ENCODE measurements around the gene SPDYE3. TPM values are rescaled to one million over a fixed set of nuclear protein-coding genes. Genes with fewer than 3 reads are reported as not detected.

SPDYE3 gene
- total RNA-seq, 1 experiment from 2014 or later = not detected

- no peaks in the 10 kb centered on the region for H3K79me1 ChIP-seq (ENCODE audit: insufficient read depth, low read depth, low read length, poor library complexity, severe bottlenecking)
- no peak overlapping the region for H2BK120ac ChIP-seq (ENCODE audit: low read depth, low read length, poor library complexity, severe bottlenecking)
- H3T11ph ChIP-seq (ENCODE audit: low read length) = no peak overlapping the region
- no peak overlapping the region for H2AK5ac ChIP-seq (ENCODE audit: insufficient read length, low read length)
- WGBS (ENCODE audit: extremely low coverage, insufficient read length, low lambda C conversion rate) = no CpG with 5 or more reads among the region's 6 CpGs
- no peaks in the 10 kb centered on the region for H3K23me2 ChIP-seq (ENCODE audit: insufficient read length, low read depth, low read length, poor library complexity, severe bottlenecking)
- Mint-ChIP-seq H3K36me3 (ENCODE audit: insufficient read depth in 1 of 3, low read depth in 3 of 3) (peaks cover 9 to 18% (median 12%) of the 10 kb centered on the region in 3 experiments), H3K4me1 (peaks cover 48 to 62% of the 10 kb centered on the region in 2 experiments), H3K27ac (peak overlapping the region in 2 of 3 experiments; percentile 87 to 96; a peak in 4 of 7 replicates), H3K9me3 (no peaks in the 10 kb centered on the region), H3K4me3 (peak overlapping the region; percentile 32 to 61; a peak in 2 of 5 replicates), H3K27me3 (ENCODE audit: low read depth) (no peaks in the 10 kb centered on the region; the same call in 1 of the 2 replicates)
- H2BK12ac ChIP-seq (ENCODE audit: insufficient read length, low read depth, low read length) = no peak overlapping the region
- no peak overlapping the region for H3K9ac ChIP-seq (ENCODE audit: extremely low read depth, insufficient read length, low read length)
- no peak overlapping the region for H2BK15ac ChIP-seq (ENCODE audit: low read depth, low read length)
- DNase-seq = no peak
- H4K20me1 ChIP-seq (ENCODE audit: control insufficient read depth, insufficient read depth, insufficient read length) = no peaks in the 10 kb centered on the region
- H3K27me3 ChIP-seq (ENCODE audit: insufficient read depth, low read length) = no peaks in the 10 kb centered on the region
- no peak overlapping the region for H3K56ac ChIP-seq (ENCODE audit: insufficient read length, low read depth, low read length)
- no peak overlapping the region for H2BK5ac ChIP-seq (ENCODE audit: insufficient read length, low read length)
- no peaks in the 10 kb centered on the region for H3K79me2 ChIP-seq (ENCODE audit: insufficient read depth, low read length)
- H3K23ac ChIP-seq (ENCODE audit: insufficient read length, low read depth, low read length) = no peak overlapping the region
- no peak overlapping the region for H4K5ac ChIP-seq (ENCODE audit: insufficient read length, low read depth, low read length)
- H2BK20ac ChIP-seq (ENCODE audit: low read depth, low read length, poor library complexity, severe bottlenecking) = no peak overlapping the region
- peak overlapping the region; percentile 53; the same call in 1 of the 2 replicates for H3K14ac ChIP-seq (ENCODE audit: insufficient read depth, low read length)
- no peak overlapping the region for H3K27ac ChIP-seq (ENCODE audit: insufficient read length, low read depth, low read length)
- no peak overlapping the region for H2AFZ ChIP-seq (ENCODE audit: low read length)
- no peak overlapping the region for H3K4me2 ChIP-seq (ENCODE audit: insufficient read depth, insufficient read length, low read length)
- TF ChIP-seq, protein P1, sequence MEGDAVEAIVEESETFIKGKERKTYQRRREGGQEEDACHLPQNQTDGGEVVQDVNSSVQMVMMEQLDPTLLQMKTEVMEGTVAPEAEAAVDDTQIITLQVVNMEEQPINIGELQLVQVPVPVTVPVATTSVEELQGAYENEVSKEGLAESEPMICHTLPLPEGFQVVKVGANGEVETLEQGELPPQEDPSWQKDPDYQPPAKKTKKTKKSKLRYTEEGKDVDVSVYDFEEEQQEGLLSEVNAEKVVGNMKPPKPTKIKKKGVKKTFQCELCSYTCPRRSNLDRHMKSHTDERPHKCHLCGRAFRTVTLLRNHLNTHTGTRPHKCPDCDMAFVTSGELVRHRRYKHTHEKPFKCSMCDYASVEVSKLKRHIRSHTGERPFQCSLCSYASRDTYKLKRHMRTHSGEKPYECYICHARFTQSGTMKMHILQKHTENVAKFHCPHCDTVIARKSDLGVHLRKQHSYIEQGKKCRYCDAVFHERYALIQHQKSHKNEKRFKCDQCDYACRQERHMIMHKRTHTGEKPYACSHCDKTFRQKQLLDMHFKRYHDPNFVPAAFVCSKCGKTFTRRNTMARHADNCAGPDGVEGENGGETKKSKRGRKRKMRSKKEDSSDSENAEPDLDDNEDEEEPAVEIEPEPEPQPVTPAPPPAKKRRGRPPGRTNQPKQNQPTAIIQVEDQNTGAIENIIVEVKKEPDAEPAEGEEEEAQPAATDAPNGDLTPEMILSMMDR (conservative IDR thresholded peaks at IDR 0.05) = no peak
- peak overlapping the region; percentile 32 for H3K18ac ChIP-seq (ENCODE audit: insufficient read length, low read depth, low read length)
- H3K4ac ChIP-seq (ENCODE audit: low read depth, low read length) = no peak overlapping the region
- H3K4me1 ChIP-seq (ENCODE audit: insufficient read depth, low read length) = no peaks in the 10 kb centered on the region; the same call in 1 of the 2 replicates
- no peak overlapping the region for H4K8ac ChIP-seq (replicated peaks; ENCODE audit: insufficient read length, low read depth, low read length)
- no peak overlapping the region for H4K91ac ChIP-seq (ENCODE audit: insufficient read length, low read depth, low read length)
- no peaks in the 10 kb centered on the region for H3K9me3 ChIP-seq (ENCODE audit: control insufficient read depth, low read depth, low read length)
Measured at GRCh38 chr7:100370746-100371145, 63.2 kb downstream of the SPDYE3 start.

All from H9 (cell line).